ENCODE results near the gene TRIO. TPM values are rescaled to one million over a fixed set of nuclear protein-coding genes. Genes with fewer than 3 reads are reported as not detected.

TRIO gene
- total and polyA plus RNA-seq, 10 of the 15 experiments (the other 5 are each of a cell fraction or from before 2014, with no cell fraction given) = 5.1 to 96.4 (median 44.6) TPM

- H3K36me3 ChIP-seq (ENCODE audit: control insufficient read depth in 2 of 2, insufficient read depth in 2 of 2, low read length in 1 of 2) = peaks cover 10 to 33% of the 10 kb centered on the region in 2 experiments
- no peak overlapping the region for H3K4me3 ChIP-seq
- DNase-seq (ENCODE audit: low read depth, low spot score) = no peak
- POLR2A ChIA-PET = no interaction called here
- no peak overlapping the region for H3K9ac ChIP-seq (ENCODE audit: control insufficient read depth, insufficient read depth, low read length)
- SMC1A ChIA-PET (ENCODE audit: uncharacterized antibody, unreplicated experiment) = interaction anchor here (0.8 to 1.8 kb wide), 3 partner anchors 9 to 70 kb away, joined by 3 to 5 read pairs (median 3); no protein-coding TSS in a partner anchor
- in situ Hi-C loops (cut with MboI) = no loop called here
- intact Hi-C loops (cut with micrococcal nuclease; ENCODE audit: unreplicated experiment) = no loop called here
- H3K9me3 ChIP-seq (replicated peaks; ENCODE audit: control insufficient read depth, insufficient read depth, low read length) = no peaks in the 10 kb centered on the region
- H2AFZ ChIP-seq (ENCODE audit: control insufficient read depth, low read depth, low read length) = no peak overlapping the region
- no peaks in the 10 kb centered on the region for H3K27me3 ChIP-seq (replicated peaks in 1 of 2; ENCODE audit: control insufficient read depth in 2 of 2, insufficient read depth in 2 of 2, low read length in 1 of 2)
- RAD21 ChIA-PET (ENCODE audit: unreplicated experiment) = interaction anchor here (0.7 kb wide), 1 partner anchor 373 kb away, joined by 3 read pairs; no protein-coding TSS in a partner anchor
- no peak for FAIRE-seq
- no peak overlapping the region for H3K27ac ChIP-seq (ENCODE audit: control insufficient read depth, insufficient read depth)
- ATAC-seq = no peak
- no peaks in the 10 kb centered on the region for H4K20me1 ChIP-seq (ENCODE audit: control insufficient read depth, insufficient read depth)
- no TSS peak for BruUV-seq (replicated peaks)
- WGBS (ENCODE audit: insufficient coverage, insufficient replicate concordance, low lambda C conversion rate, missing lambda C conversion rate) = 98% methylated on average over 8 of the region's 8 CpGs
- no peaks in the 10 kb centered on the region for H3K79me2 ChIP-seq (ENCODE audit: control insufficient read depth, insufficient read depth, low read length)
- no peak overlapping the region for H3K4me2 ChIP-seq (ENCODE audit: control insufficient read depth, insufficient read depth)
- no peaks in the 10 kb centered on the region for H3K4me1 ChIP-seq (ENCODE audit: control insufficient read depth, insufficient read depth, low read length)
- CTCF ChIA-PET = interaction anchor here (0.6 to 2.1 kb wide), 2 partner anchors 167 to 296 kb away, joined by 4 to 6 read pairs; no protein-coding TSS in a partner anchor
- TF ChIP-seq PKNOX1 (IDR thresholded peaks at IDR 0.05) = no peak
- TF ChIP-seq ZNF687 (IDR thresholded peaks at IDR 0.05) = no peak
- no peak for TF ChIP-seq POLR2AphosphoS2 (IDR thresholded peaks at IDR 0.05; ENCODE audit: low read depth, low read length)
- TF ChIP-seq E2F8 (IDR thresholded peaks at IDR 0.05; ENCODE audit: low read depth, partially characterized antibody) = no peak
- TF ChIP-seq MLLT1 (IDR thresholded peaks at IDR 0.05) = no peak
- TF ChIP-seq HCFC1 (IDR thresholded peaks at IDR 0.05; ENCODE audit: low read length) = no peak
- no peak for TF ChIP-seq SMC3 (IDR thresholded peaks at IDR 0.05; ENCODE audit: borderline replicate concordance, low read length)
- no peak for TF ChIP-seq GABPA (IDR thresholded peaks at IDR 0.05; ENCODE audit: low read depth)
- no peak for TF ChIP-seq REST (IDR thresholded peaks at IDR 0.05; ENCODE audit: low read depth, low read length)
- no peak for TF ChIP-seq CREM (IDR thresholded peaks at IDR 0.05; ENCODE audit: low read depth)
- TF ChIP-seq EED (IDR thresholded peaks at IDR 0.05; ENCODE audit: low read depth) = no peak
Observed at GRCh38 chr5:14481349-14481748, 338.2 kb downstream of the TRIO start.
